MM.1S (cell line): ENCODE measurements around the gene SERPINB13.

Experiments
- DNase-seq: peaks from one replicate; pipeline ENCODE4 v3.0.0-alpha.2; 2015
- H2AFZ ChIP-seq: fragments of 300-600 bp; sonication (generic); 2 replicates; pipeline ENCODE4 v1.6.0; 2016; ENCODE audit warnings: antibody characterized with exemption, low read length
- H3F3A ChIP-seq: fragments of 300-600 bp; sonication (generic); 2 replicates; pipeline ENCODE4 v1.6.1; 2016; ENCODE audit warnings: mild to moderate bottlenecking, antibody characterized with exemption, low read length, moderate library complexity, mixed read lengths; ENCODE audit not compliant: insufficient read depth
- H3K27ac ChIP-seq: fragments of 300-600 bp; sonication (generic); 2 replicates; pipeline ENCODE4 v1.5.1; 2016; ENCODE audit warnings: mild to moderate bottlenecking, low read length
- H3K27me3 ChIP-seq: fragments of 300-600 bp; sonication (generic); replicated peaks from 2 replicates; pipeline ENCODE4 v1.6.0; 2016; ENCODE audit warnings: low read length; ENCODE audit not compliant: insufficient read depth
- H3K36me3 ChIP-seq: fragments of 300-600 bp; sonication (generic); replicated peaks from 2 replicates; pipeline ENCODE4 v1.6.1; 2016; ENCODE audit warnings: mild to moderate bottlenecking, low read length, mixed read lengths; ENCODE audit not compliant: insufficient read depth
- H3K4me1 ChIP-seq: fragments of 300-600 bp; sonication (generic); 2 replicates; pipeline ENCODE4 v1.6.1; 2016; ENCODE audit warnings: low read length, mixed read lengths
- H3K4me2 ChIP-seq: fragments of 300-600 bp; sonication (generic); 2 replicates; pipeline ENCODE4 v1.6.0; 2016; ENCODE audit warnings: low read depth, low read length
- H3K4me3 ChIP-seq: fragments of 300-600 bp; sonication (generic); 2 replicates; pipeline ENCODE4 v1.5.1; 2016; ENCODE audit warnings: low read length, mixed read lengths
- H3K79me2 ChIP-seq: fragments of 300-600 bp; sonication (generic); 2 replicates; pipeline ENCODE4 v1.6.1; 2016; ENCODE audit warnings: mixed run types, low read length, mixed read lengths
- H3K9ac ChIP-seq: fragments of 300-600 bp; sonication (generic); 2 replicates; pipeline ENCODE4 v1.6.1; 2016; ENCODE audit warnings: low read length, mixed read lengths
- H3K9me2 ChIP-seq: fragments of 300-600 bp; sonication (generic); replicated peaks from 2 replicates; pipeline ENCODE4 v1.6.1; 2016; ENCODE audit warnings: mild to moderate bottlenecking, low read length, mixed read lengths; ENCODE audit not compliant: insufficient read depth
- H3K9me3 ChIP-seq: fragments of 300-600 bp; sonication (generic); replicated peaks from 2 replicates; pipeline ENCODE4 v1.6.1; 2016; ENCODE audit warnings: mild to moderate bottlenecking, low read length, mixed read lengths; ENCODE audit not compliant: insufficient read depth
- H4K20me1 ChIP-seq: fragments of 300-600 bp; sonication (generic); 2 replicates; pipeline ENCODE4 v1.6.1; 2016; ENCODE audit warnings: mild to moderate bottlenecking, low read length, moderate library complexity, mixed read lengths; ENCODE audit not compliant: insufficient read depth
- CTCF ChIP-seq: fragments of 300-600 bp; sonication (generic); IDR thresholded peaks from 2 replicates; pipeline ENCODE4 v1.5.1; 2016; ENCODE audit warnings: antibody characterized with exemption, low read length, mixed read lengths
- EZH2 ChIP-seq: fragments of 300-600 bp; sonication (generic); optimal IDR thresholded peaks from 2 replicates; pipeline ENCODE3; 2017; ENCODE audit warnings: low read depth, mild to moderate bottlenecking, antibody characterized with exemption, low read length, mixed read lengths
- EZH2phosphoT487 ChIP-seq: fragments of 300-600 bp; sonication (generic); IDR thresholded peaks from 2 replicates; pipeline ENCODE4 v1.6.1; 2018; ENCODE audit warnings: antibody characterized with exemption, low read length

SERPINB13 gene

GRCh38 chr18:63619661-63620060 lies 32.5 kb downstream of the SERPINB13 start:
- no peak for DNase-seq
- no peak for TF ChIP-seq EZH2phosphoT487
- no peak for TF ChIP-seq CTCF
- no peak for TF ChIP-seq EZH2
- Histone ChIP-seq H3K27ac (no peak overlapping the region), H3K4me2 (no peak overlapping the region), H3K4me1 (peaks cover 6% of the 10 kb centered on the region; the same call in 1 of the 2 replicates), H3K9ac (no peak overlapping the region), H3K36me3 (no peaks in the 10 kb centered on the region), H4K20me1 (no peaks in the 10 kb centered on the region), H3K9me2 (no peaks in the 10 kb centered on the region), H3K4me3 (no peak overlapping the region), H3K9me3 (no peaks in the 10 kb centered on the region), H3F3A (no peaks in the 10 kb centered on the region), H2AFZ (no peak overlapping the region), H3K27me3 (no peaks in the 10 kb centered on the region), H3K79me2 (no peaks in the 10 kb centered on the region)

- Histone ChIP-seq H4K20me1 (no peaks in the 10 kb centered on the region), H3K4me3 (no peak overlapping the region)
- TF ChIP-seq EZH2 (no peak), EZH2phosphoT487 (no peak), CTCF (no peak)
These were observed 37.7 kb downstream of the SERPINB13 start for GRCh38 chr18:63624863-63625262.

GRCh38 chr18:63626431-63626830 lies 39.3 kb downstream of the SERPINB13 start:
- TF ChIP-seq EZH2 (no peak), EZH2phosphoT487 (no peak), CTCF (no peak)
- Histone ChIP-seq H3F3A (no peaks in the 10 kb centered on the region), H3K36me3 (no peaks in the 10 kb centered on the region), H2AFZ (no peak overlapping the region), H3K4me3 (no peak overlapping the region), H3K9me3 (no peaks in the 10 kb centered on the region), H3K27me3 (no peaks in the 10 kb centered on the region), H3K4me2 (no peak overlapping the region), H3K4me1 (no peaks in the 10 kb centered on the region), H3K9ac (no peak overlapping the region), H3K27ac (no peak overlapping the region), H4K20me1 (no peaks in the 10 kb centered on the region), H3K79me2 (no peaks in the 10 kb centered on the region), H3K9me2 (no peaks in the 10 kb centered on the region)
- no peak for DNase-seq

More at GRCh38 chr18:63624863-63625262, 37.7 kb downstream of the SERPINB13 start:
- Histone ChIP-seq H2AFZ (no peak overlapping the region), H3K36me3 (no peaks in the 10 kb centered on the region), H3K4me2 (no peak overlapping the region), H3K79me2 (no peaks in the 10 kb centered on the region), H3K4me1 (no peaks in the 10 kb centered on the region), H3K9me2 (no peaks in the 10 kb centered on the region), H3K9ac (no peak overlapping the region), H3F3A (no peaks in the 10 kb centered on the region), H3K9me3 (no peaks in the 10 kb centered on the region), H3K27ac (no peak overlapping the region), H3K27me3 (no peaks in the 10 kb centered on the region)
- no peak for DNase-seq
